T-cell (primary cell): ENCODE measurements around the gene IQCF2. TPM values are rescaled to one million over a fixed set of nuclear protein-coding genes. Genes with fewer than 3 reads are reported as not detected.

Source experiments
- ATAC-seq, 4 experiments: fragments of 200-7000 bp in 3 of 4; fragments of 150-1000 bp in 1 of 4; cut with Tn5 transposase; replicated peaks in 1 of 4; 1 replicate in 3 of 4; 2 replicates in 1 of 4; pipeline ENCODE4 v1.10.0; 2021; ENCODE audit warnings: moderate library complexity in 3 of 4, mild to moderate bottlenecking in 2 of 4, moderate number of reproducible peaks in 1 of 4
- CTCF ChIA-PET, 2 donors: fragments of 300-600 bp; sonication (Branson Sonifier 250); formaldehyde crosslinking; loops; one replicate each; lab custom pipeline; 2022; ENCODE audit warnings: antibody characterized with exemption in 2 of 2; lab: Charles Lee
- POLR2A ChIA-PET, 2 donors: fragments of 300-600 bp; sonication (Branson Sonifier 250); formaldehyde crosslinking; loops; one replicate each; lab custom pipeline; 2022; ENCODE audit warnings: antibody characterized with exemption in 2 of 2; lab: Charles Lee
- DNase-seq, 35 experiments: peaks; one replicate each; pipeline versions ENCODE4 v3.0.0 to v3.0.0-alpha.2; 2013 to 2023
- H3K27ac ChIP-seq: one replicate; pipeline ENCODE4 v1.5.1; 2013; ENCODE audit warnings: low read length
- H3K27me3 ChIP-seq, 2 experiments: replicated peaks in 1 of 2; 1 replicate in 1 of 2; 2 replicates in 1 of 2; pipeline versions ENCODE4 v1.6.1 to v1.7.0; 2013; ENCODE audit warnings: low read length in 1 of 2, mixed read lengths in 1 of 2; ENCODE audit not compliant: control insufficient read depth in 2 of 2, insufficient read depth in 2 of 2; ENCODE audit errors: extremely low read depth in 1 of 2
- H3K36me3 ChIP-seq, 2 donors: 1 replicate in 1 of 2; 2 replicates in 1 of 2; pipeline versions ENCODE4 v1.6.1 to v1.7.0; 2013; ENCODE audit warnings: low read length in 1 of 2; ENCODE audit not compliant: control insufficient read depth in 2 of 2, insufficient read depth in 1 of 2; ENCODE audit errors: extremely low read depth in 1 of 2
- H3K4me1 ChIP-seq, 2 experiments: 1 replicate in 1 of 2; 2 replicates in 1 of 2; pipeline versions ENCODE4 v1.6.1 to v1.7.0; 2013; ENCODE audit warnings: low read length in 2 of 2, mixed read lengths in 1 of 2; ENCODE audit not compliant: insufficient read depth in 2 of 2, control insufficient read depth in 1 of 2; ENCODE audit errors: extremely low read depth in 1 of 2
- H3K4me3 ChIP-seq, 2 donors: 1 replicate in 1 of 2; 2 replicates in 1 of 2; pipeline versions ENCODE4 v1.5.1 to v1.7.0; 2013; ENCODE audit warnings: mild to moderate bottlenecking in 2 of 2, low read length in 1 of 2, moderate library complexity in 1 of 2; ENCODE audit not compliant: control insufficient read depth in 1 of 2; ENCODE audit errors: extremely low read depth in 1 of 2
- H3K9me3 ChIP-seq: 2 replicates; pipeline ENCODE4 v1.7.0; 2013
- H3K27ac Mint-ChIP-seq, 2 donors: one replicate each; pipeline ENCODE4 v1.8.0; 2020 to 2021; ENCODE audit warnings: mild to moderate bottlenecking in 2 of 2, mixed read lengths in 2 of 2
- H3K27me3 Mint-ChIP-seq, 2 donors: one replicate each; pipeline ENCODE4 v1.8.0; 2021 to 2022; ENCODE audit warnings: mixed read lengths in 2 of 2
- H3K36me3 Mint-ChIP-seq: one replicate; pipeline ENCODE4 v1.8.0; 2021; ENCODE audit warnings: mixed read lengths
- H3K4me1 Mint-ChIP-seq, 3 donors: one replicate each; pipeline ENCODE4 v1.8.0; 2020 to 2022; ENCODE audit warnings: mixed read lengths in 3 of 3, mild to moderate bottlenecking in 1 of 3
- H3K4me3 Mint-ChIP-seq, 3 donors: one replicate each; pipeline ENCODE4 v1.8.0; 2020 to 2022; ENCODE audit warnings: mild to moderate bottlenecking in 3 of 3, mixed read lengths in 3 of 3, moderate library complexity in 3 of 3
- H3K9me3 Mint-ChIP-seq, 3 donors: one replicate each; pipeline ENCODE4 v1.8.0; 2020 to 2022; ENCODE audit warnings: mixed read lengths in 3 of 3
- WGBS: methylation state at CpG from one replicate; pipeline ENCODE4 v1.1.5; 2013; ENCODE audit warnings: missing lambda C conversion rate; ENCODE audit not compliant: insufficient coverage; 5-methylcytosine and 5-hydroxymethylcytosine counted together
- total RNA-seq, 35 experiments: library from RNA in 6 of 35; stranded (reverse) in 6 of 35; fragments of 120-200 nt in 1 of 35; gene quantifications; one replicate each; pipeline versions ENCODE4 v1.2.1 to v1.2.4 and lab custom pipeline; 2013 to 2026

The IQCF2 gene
- total RNA-seq, 5 donors from 2014 or later (not counting 1 experiment from before 2014, with no cell fraction given), result not detected

- Histone ChIP-seq H3K9me3 (no peaks in the 10 kb centered on the region), H3K4me3 (no peak overlapping the region), H3K36me3 (no peaks in the 10 kb centered on the region), H3K27ac (no peak overlapping the region), H3K27me3 (no peaks in the 10 kb centered on the region), H3K4me1 (peaks cover 0 to 4% of the 10 kb centered on the region in 2 experiments)
- no peak overlapping the region for H3K4me3 Mint-ChIP-seq
- peaks cover 6 to 12% (median 12%) of the 10 kb centered on the region in 3 donors for H3K4me1 Mint-ChIP-seq
- WGBS, result 86% methylated on average over 1 of the region's 2 CpGs
- no peak overlapping the region for H3K27ac Mint-ChIP-seq
- H3K27me3 Mint-ChIP-seq, result peaks cover 9 to 17% of the 10 kb centered on the region in 2 donors
- no peak for ATAC-seq
- ChIA-PET CTCF (no interaction called here), POLR2A (no interaction called here)
- H3K36me3 Mint-ChIP-seq, result no peaks in the 10 kb centered on the region
- no peaks in the 10 kb centered on the region for H3K9me3 Mint-ChIP-seq
- DNase-seq, result no peak
Measured at GRCh38 chr3:51887620-51888019, 26.2 kb downstream of the IQCF2 start.

- no peaks in the 10 kb centered on the region for H3K27me3 ChIP-seq
- peaks cover 6 to 12% (median 12%) of the 10 kb centered on the region in 3 donors for H3K4me1 Mint-ChIP-seq
- H3K4me3 ChIP-seq, result no peak overlapping the region
- ChIA-PET POLR2A (no interaction called here), CTCF (no interaction called here)
- DNase-seq (no peak), ATAC-seq (no peak)
- H3K4me1 ChIP-seq, result peaks cover 0 to 4% of the 10 kb centered on the region in 2 experiments
- peaks cover 9 to 17% of the 10 kb centered on the region in 2 donors for H3K27me3 Mint-ChIP-seq
- no peaks in the 10 kb centered on the region for H3K9me3 ChIP-seq
- H3K27ac Mint-ChIP-seq, result no peak overlapping the region
- no peak overlapping the region for H3K27ac ChIP-seq
- WGBS, result 92% methylated on average over 5 of the region's 12 CpGs
- H3K4me3 Mint-ChIP-seq, result no peak overlapping the region
- H3K36me3 ChIP-seq, result no peaks in the 10 kb centered on the region
- no peaks in the 10 kb centered on the region for H3K36me3 Mint-ChIP-seq
- H3K9me3 Mint-ChIP-seq, result no peaks in the 10 kb centered on the region
Measured at GRCh38 chr3:51888463-51889105, 27.2 kb downstream of the IQCF2 start.

DNA sequence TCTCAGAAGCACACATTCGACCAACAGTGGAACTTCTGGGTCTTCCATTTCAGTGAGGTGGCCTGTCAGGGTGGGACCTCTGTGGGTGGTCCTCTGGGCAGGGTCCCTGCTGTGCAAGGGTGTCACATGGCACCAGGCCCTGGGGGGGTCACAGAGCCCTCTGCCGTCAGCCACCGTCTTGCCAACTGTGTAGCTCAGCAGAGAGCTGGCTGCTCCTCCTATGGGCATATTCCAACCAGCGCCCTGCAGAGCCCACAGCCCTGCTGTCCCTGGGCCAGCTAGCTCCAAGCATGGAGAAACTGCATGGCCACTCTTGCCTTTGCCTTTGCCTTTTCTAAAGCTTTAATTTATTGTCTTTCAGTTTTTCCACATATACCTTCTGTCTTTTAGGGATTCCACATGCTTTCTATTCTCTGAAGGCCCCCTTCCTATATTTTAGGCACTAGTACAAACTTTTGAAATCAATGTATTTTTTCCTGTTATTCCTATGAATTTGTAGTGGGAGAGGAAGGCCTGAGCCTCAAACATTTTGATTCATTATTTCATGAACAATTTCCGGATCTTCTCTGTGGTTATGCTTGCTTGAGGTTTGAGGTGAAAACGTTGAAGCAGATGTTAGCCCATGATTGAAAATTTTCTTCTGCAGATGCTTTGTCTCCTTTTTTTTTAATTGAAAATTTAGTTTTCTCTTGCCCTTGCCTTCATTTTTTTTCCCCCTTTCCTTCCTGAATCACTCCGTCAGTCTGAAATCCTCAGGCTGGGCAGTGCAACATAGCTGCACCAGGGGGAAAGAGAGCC lies 30.0 kb downstream of the IQCF2 start:
- Mint-ChIP-seq H3K9me3 (no peaks in the 10 kb centered on the region), H3K4me1 (peaks cover 6 to 12% (median 12%) of the 10 kb centered on the region in 3 donors), H3K27ac (no peak overlapping the region), H3K36me3 (no peaks in the 10 kb centered on the region), H3K27me3 (peaks cover 5 to 28% of the 10 kb centered on the region in 2 donors), H3K4me3 (no peak overlapping the region)
- no peak overlapping the region for H3K27ac ChIP-seq
- no peaks in the 10 kb centered on the region for H3K36me3 ChIP-seq
- no peak overlapping the region for H3K4me3 ChIP-seq
- no peaks in the 10 kb centered on the region for H3K9me3 ChIP-seq
- H3K27me3 ChIP-seq, result peaks cover 0 to 18% of the 10 kb centered on the region in 2 experiments
- CTCF ChIA-PET, result no interaction called here
- ATAC-seq (no peak), DNase-seq (no peak)
- peaks cover 0 to 4% of the 10 kb centered on the region in 2 experiments for H3K4me1 ChIP-seq
- POLR2A ChIA-PET, result no interaction called here
- 85% methylated on average over 4 of the region's 7 CpGs for whole genome bisulfite sequencing

DNA sequence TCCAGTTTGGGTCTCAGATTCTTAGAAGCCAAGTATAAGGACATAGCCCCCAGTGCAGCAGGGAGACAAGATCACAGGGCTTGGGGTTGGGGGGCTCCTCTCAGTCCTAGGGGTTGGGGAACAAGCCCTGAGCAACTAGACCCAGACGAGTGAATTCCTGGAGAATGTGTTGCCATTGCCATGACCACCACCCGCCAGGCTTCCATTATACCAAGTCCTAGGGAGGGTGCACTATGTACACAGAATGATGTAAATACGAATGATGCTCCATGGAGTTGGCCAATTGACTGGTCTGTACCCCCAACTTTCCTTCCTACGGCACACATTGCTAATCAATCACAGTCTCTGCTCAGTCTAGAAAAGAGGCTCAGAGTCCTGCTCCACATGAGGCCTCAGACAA lies 33.0 kb downstream of the IQCF2 start:
- ChIA-PET CTCF (no interaction called here), POLR2A (no interaction called here)
- Histone ChIP-seq H3K4me1 (peaks cover 0 to 4% of the 10 kb centered on the region in 2 experiments), H3K27ac (no peak overlapping the region), H3K36me3 (no peaks in the 10 kb centered on the region), H3K9me3 (no peaks in the 10 kb centered on the region), H3K4me3 (no peak overlapping the region), H3K27me3 (peaks cover 0 to 25% of the 10 kb centered on the region in 2 experiments)
- H3K4me3 Mint-ChIP-seq, result no peak overlapping the region
- H3K4me1 Mint-ChIP-seq, result peaks cover 6 to 12% (median 12%) of the 10 kb centered on the region in 3 donors
- ATAC-seq (no peak), DNase-seq (no peak)
- no peak overlapping the region for H3K27ac Mint-ChIP-seq
- H3K36me3 Mint-ChIP-seq, result no peaks in the 10 kb centered on the region
- WGBS, result 89% methylated on average over 2 of the region's 4 CpGs
- H3K27me3 Mint-ChIP-seq, result peaks cover 19 to 46% of the 10 kb centered on the region in 2 donors
- H3K9me3 Mint-ChIP-seq, result no peaks in the 10 kb centered on the region

DNA sequence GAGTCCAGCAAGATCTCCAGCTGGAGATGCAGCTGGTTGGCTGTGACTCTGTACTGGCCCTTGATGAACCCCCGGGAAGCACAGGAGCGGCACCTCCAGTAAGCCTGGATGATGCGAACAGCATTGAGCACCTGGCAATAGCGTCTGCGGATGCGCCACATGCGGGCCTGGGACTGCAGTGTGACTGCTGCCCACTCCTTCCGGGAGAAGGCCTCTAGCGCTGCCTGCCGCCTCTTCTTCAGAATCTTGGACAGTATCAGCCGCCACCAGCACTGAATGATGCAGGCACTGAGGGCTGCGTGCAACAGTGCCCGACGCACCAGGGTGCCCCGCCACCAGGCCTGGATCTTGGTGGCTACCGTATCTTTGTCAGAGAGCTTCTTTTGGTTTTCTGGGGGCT lies 33.5 kb downstream of the IQCF2 start:
- H3K4me1 Mint-ChIP-seq, result peaks cover 8 to 12% (median 12%) of the 10 kb centered on the region in 3 donors
- ATAC-seq (no peak), DNase-seq (no peak)
- H3K27ac ChIP-seq, result no peak overlapping the region
- H3K36me3 ChIP-seq, result no peaks in the 10 kb centered on the region
- no peaks in the 10 kb centered on the region for H3K9me3 ChIP-seq
- no peak overlapping the region for H3K4me3 Mint-ChIP-seq
- H3K9me3 Mint-ChIP-seq, result no peaks in the 10 kb centered on the region
- no peaks in the 10 kb centered on the region for H3K36me3 Mint-ChIP-seq
- peaks cover 0 to 4% of the 10 kb centered on the region in 2 experiments for H3K4me1 ChIP-seq
- no peak overlapping the region for H3K27ac Mint-ChIP-seq
- CTCF ChIA-PET, result no interaction called here
- H3K4me3 ChIP-seq, result no peak overlapping the region
- H3K27me3 Mint-ChIP-seq, result peaks cover 19 to 46% of the 10 kb centered on the region in 2 donors
- WGBS, result 94% methylated on average over 14 of the region's 16 CpGs
- POLR2A ChIA-PET, result interaction anchor here in 1 of 2 donors (0.6 kb wide), 1 partner anchor 130 kb away, joined by 3 read pairs; no protein-coding TSS in a partner anchor
- peaks cover 0 to 25% of the 10 kb centered on the region in 2 experiments for H3K27me3 ChIP-seq

GRCh38 chr3:51896607-51897305 lies 35.3 kb downstream of the IQCF2 start:
- peaks cover 2 to 5% (median 4%) of the 10 kb centered on the region in 3 donors for H3K4me1 Mint-ChIP-seq
- H3K4me3 ChIP-seq, result no peak overlapping the region
- no peak overlapping the region for H3K27ac ChIP-seq
- H3K27me3 Mint-ChIP-seq, result peaks cover 29 to 52% of the 10 kb centered on the region in 2 donors
- no peaks in the 10 kb centered on the region for H3K36me3 ChIP-seq
- ATAC-seq (no peak), DNase-seq (no peak)
- no peaks in the 10 kb centered on the region for H3K36me3 Mint-ChIP-seq
- H3K4me1 ChIP-seq, result no peaks in the 10 kb centered on the region
- no peak overlapping the region for H3K4me3 Mint-ChIP-seq
- H3K9me3 Mint-ChIP-seq, result no peaks in the 10 kb centered on the region
- H3K27ac Mint-ChIP-seq, result no peak overlapping the region
- POLR2A ChIA-PET, result no interaction called here
- CTCF ChIA-PET, result no interaction called here
- 83% methylated on average over 4 of the region's 10 CpGs for WGBS
- H3K9me3 ChIP-seq, result no peaks in the 10 kb centered on the region
- H3K27me3 ChIP-seq, result peaks cover 0 to 25% of the 10 kb centered on the region in 2 experiments
